Measurements from ENCODE around the gene PITPNB.

PITPNB gene

GRCh38 chr22:27853424-27853823 lies 65.6 kb downstream of the PITPNB start:
- no peak for DNase-seq

- DNase-seq = no peak
Measured at GRCh38 chr22:27851974-27852746, 66.9 kb downstream of the PITPNB start.

DNA sequence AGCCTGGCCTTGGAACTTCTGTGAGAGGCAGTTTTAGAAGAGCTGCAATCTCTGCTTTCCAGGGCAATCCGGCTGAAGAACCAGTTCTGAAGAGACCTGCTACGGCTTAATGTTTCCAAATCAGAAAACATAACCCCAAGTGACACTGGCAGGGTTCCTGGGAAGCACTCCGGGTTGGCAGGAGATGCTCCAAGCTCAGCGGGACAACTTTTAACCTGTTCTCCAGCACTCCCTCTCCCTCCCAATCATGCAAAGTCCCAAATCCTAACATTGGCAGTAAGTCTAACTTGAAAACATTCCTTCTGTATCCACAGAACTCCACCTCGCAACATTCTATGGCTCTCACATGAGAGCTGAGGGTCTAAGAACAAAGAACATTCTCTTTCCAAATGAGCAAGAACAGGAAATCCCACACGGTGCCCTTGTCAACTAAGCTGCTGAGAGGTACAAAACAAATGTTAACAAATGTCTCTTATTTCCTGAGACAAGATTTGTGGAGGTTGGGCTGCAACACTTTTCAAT lies 69.0 kb downstream of the PITPNB start:
- DNase-seq = no peak

GRCh38 chr22:27848005-27848404 lies 71.1 kb downstream of the PITPNB start:
- no peak for DNase-seq

DNA sequence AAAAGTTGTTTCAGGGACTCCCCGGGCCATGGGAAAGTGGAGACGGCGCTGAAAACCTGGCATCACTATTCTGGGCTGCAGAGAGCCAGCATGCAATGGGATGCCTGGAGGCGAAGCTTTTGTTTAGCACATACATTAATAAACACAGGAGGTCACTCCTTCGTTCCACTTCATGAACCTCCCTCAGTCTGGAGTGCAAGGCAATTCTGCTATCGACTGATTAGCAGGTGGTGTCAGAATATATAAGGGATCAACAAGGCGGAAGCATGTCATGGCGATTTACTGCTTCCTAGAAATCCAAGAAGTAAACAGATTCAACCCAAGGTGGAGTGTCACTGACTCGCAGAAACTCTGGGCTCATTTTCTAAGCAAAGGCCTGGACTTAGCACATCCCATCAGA lies 72.1 kb downstream of the PITPNB start:
- no peak for DNase-seq

DNA sequence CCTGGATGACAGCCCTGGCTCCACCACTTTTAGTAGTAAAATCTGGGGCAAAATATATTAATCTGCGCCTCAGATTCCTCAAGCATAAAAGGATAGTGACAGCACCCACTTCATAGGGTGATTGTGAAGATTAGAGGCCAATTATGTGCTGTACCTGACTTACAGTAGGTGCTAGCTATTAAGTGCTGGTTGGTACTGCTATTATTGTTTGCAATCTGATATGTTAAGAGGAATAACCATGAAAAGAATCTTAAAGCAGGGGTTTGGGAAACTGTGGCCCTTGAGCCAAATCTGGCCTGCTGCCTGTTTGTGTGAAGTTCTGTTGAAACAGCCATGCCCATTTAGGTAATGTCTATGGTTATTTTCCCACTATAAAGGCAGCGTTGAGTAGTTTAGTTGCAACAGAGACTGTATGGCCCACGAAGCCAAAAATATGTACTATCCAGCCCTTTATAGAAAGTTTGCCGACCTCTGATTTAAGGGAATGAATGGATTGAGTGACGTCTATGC lies 72.8 kb downstream of the PITPNB start:
- DNase-seq = no peak

GRCh38 chr22:27845644-27846043 lies 73.4 kb downstream of the PITPNB start:
- DNase-seq = no peak

GRCh38 chr22:27844656-27845591 lies 74.1 kb downstream of the PITPNB start:
- no peak for DNase-seq

DNA sequence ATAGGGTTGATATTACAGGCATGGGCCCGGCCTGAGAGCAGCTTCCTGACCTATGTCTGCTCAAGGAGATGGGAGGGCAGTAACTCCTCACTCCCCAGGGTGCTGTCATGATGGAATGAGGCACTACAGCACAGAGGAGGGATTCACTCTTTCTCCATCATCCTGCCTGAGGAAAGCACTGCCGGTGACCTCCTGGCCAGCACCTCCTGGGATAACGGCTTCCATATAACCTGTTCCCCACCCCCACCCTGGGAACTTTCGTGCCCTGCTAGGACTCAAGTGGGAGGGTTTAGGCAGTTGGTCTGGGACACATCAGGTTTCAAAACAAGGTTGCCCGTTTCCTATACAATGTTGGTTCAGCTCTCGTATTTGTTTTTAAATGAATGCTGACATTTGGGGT lies 74.8 kb downstream of the PITPNB start:
- DNase-seq = no peak

DNA sequence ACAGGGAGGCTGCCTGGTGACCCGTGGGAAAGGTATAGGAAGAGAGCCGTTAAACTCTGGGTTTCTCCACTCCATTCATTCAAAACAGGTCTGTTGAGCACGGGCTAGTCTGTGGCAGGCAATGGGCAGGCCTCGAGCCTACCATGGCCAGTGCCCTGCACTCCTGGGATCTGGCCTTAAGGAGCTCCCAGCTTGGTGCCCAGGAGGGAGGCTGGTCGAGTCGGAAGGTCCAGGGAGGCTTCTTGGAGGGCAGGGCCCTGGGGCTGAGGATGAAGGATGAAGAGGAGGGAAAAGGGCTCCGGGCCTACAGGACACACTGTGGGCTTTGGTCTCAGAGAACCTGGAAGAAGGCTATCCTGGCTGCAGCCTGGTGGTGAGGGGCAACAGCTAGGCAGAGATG lies 75.6 kb downstream of the PITPNB start:
- no peak for DNase-seq

GRCh38 chr22:27842669-27843431 lies 76.2 kb downstream of the PITPNB start:
- DNase-seq = no peak

DNA sequence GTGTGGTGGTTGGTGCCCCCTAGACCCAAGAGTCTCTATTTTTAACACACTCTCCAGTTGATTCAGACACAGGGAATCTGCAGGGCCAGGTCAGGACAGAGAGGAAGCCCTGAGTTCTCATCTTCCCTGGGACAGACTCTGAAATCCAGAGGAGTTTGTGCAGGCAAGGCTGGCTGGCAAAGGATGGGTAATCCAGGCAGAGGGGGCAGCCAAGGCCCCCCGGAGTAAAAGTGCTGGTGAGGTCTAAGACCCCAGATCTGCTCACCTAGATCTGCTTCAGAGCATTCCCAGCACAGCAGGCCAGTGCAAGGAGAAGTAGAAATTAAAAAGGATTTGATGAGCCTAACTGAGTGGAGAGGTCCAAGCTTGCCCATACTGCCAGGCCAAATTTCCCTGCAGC lies 76.9 kb downstream of the PITPNB start:
- DNase-seq = no peak

- DNase-seq = no peak
Measured at GRCh38 chr22:27840436-27840835, 78.6 kb downstream of the PITPNB start.

- no peak for DNase-seq
Measured at GRCh38 chr22:27839057-27839660, 79.9 kb downstream of the PITPNB start.

DNA sequence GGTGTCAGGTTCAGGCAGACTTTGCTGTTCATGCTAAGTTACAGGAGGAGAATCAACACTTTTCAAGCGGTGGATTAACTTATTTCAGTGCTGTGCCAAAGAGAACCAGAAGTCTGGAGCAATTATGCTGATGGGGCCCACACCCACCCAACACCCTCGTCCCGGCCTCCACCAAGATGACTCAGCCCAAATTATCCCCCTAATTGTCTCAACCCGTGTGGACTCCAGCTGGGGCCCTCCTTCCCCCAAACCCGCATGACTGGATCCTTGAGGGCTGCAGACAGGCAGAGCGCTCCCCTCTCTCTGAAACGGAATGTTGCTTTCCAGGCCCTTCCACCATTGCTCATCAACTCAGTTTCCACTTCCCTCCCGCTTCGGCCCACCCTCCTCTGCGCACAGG lies 82.9 kb downstream of the PITPNB start:
- DNase-seq = no peak

DNA sequence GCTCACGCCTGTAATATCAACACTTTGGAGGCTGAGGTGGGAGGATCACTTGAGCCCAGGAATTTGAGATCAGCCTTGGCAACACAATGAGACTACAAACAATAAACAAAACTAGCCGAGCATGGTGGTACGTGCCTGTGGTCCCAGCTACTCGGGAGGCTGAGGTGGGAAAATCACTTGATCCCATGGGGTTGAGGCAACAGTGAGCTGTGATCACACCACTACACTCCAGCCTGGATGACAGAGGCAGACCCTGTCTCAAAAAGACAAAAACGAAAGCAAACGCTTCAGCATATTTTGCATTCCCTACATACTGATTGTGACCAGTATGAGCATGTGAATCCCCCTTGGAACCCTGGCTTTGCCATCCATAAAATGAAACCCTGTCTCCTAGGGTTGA lies 83.6 kb downstream of the PITPNB start:
- no peak for DNase-seq

DNA sequence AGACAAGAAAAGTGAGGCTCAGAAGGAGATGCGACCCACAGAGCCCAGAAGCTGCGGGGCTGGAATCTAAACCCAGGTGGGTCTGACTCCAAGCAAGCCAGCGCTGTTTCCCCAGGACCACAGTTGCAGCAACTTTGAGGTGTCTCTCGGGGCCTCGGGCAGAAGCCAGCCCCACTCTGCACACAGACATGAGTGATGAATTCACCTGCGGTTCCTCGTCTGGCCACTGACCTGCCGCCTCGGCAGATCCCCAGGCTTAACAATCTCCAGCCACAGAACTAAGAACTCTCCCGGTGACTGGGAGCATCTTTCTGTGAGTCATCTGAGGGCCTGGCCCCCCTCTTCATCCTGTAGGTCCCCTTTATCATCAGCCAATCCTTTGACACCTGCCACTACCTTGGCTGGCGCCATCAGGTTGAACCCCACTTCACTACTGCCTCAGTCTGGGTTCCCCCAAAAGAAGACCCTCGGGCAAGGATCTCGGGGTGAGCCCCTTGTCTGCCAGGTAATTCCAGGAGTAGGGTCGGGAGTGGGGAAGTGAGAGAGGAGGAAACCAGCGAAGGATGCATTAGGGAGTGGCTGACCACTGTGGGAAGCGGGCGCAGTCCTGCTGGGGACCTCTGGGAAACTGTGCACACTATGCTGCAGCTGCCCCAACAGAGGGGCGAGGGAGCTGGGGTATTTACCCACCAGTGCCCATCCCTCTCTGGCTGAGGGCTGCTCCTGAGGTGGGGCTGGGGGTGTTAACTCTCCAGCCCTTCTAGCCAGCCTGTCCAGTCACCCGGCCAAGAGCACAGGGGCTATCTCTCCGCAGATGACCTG lies 84.5 kb downstream of the PITPNB start:
- DNase-seq = no peak

GRCh38 chr22:27833803-27834202 lies 85.3 kb downstream of the PITPNB start:
- DNase-seq = no peak

- DNase-seq = no peak
Measured at GRCh38 chr22:27832606-27833005, 86.5 kb downstream of the PITPNB start.

GRCh38 chr22:27829620-27830019 lies 89.4 kb downstream of the PITPNB start:
- no peak for DNase-seq
